Fibroblast of skin of right biceps (primary cell): Measurements from ENCODE around the gene RNF4.
A peak's percentile ranks its signal among the peaks of the same experiment; 100 is the strongest.
"Not testable (repeated sequence)": the region's sequence is repeated elsewhere in the genome, so short reads cannot be mapped to it uniquely, and the experiment has no call there.

Source experiments
- DNase-seq: peaks from one replicate; pipeline ENCODE4 v3.0.0-alpha.2; 2013

RNF4 gene

DNA sequence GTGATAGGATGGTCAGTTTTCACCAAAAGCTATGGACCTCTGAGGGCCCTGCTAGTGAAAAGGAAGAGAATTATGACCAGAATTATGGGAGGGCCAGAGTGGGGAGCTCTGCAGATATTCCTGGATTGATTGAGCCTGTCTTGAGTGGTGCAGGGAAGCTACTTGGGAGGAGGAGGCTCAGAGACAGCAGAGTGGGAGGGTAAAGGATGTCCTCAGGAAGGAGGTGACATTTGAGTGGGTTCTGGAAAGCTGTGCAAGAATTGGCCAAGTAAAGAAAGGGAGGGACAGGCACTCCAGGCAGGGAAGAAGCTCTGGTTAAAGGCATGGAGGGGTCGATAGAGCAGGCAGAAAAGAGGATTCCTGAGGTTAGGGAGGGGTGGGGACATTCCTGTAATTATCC, 24.1 kb downstream of the RNF4 start:
- no peak for DNase-seq

DNA sequence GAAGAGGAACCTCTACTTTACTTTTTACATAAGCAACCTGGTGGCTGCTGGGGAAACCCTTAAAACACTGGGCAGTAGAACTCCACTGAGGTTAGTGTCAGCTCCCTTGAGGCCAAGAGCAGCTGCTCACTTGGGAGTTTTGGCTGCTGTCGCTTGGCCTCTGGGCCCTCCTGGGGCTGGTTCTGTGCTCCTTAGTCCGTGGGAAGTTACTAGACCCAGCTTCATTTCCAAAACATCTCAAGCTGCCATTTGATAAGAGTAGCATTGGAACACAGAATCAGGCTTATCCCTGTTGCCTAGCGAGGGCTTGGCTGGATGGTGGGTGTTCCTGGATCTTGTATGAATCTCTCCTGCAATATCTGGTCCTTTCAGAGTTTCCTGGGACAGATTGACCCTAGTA, 26.1 kb downstream of the RNF4 start:
- no peak for DNase-seq

DNA sequence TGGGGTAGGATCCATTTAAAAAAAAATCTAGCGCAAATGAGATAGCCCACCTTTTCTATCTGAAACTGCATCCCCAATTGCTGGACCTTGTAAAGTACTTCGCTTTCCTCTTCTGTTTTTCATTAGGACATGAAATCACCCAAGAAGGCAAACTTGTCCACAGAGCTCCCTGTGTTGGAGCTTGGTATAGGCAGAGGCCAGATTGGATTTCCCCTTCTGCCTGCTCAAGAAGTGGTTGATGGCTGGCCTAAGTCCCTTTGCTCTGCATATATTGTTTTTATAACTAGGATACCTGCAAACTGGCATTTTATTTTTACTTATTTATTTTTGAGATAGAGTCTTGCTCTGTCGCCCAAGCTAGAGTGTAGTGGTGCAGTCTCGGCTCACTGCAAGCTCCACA, 28.4 kb downstream of the RNF4 start:
- no peak for DNase-seq

DNA sequence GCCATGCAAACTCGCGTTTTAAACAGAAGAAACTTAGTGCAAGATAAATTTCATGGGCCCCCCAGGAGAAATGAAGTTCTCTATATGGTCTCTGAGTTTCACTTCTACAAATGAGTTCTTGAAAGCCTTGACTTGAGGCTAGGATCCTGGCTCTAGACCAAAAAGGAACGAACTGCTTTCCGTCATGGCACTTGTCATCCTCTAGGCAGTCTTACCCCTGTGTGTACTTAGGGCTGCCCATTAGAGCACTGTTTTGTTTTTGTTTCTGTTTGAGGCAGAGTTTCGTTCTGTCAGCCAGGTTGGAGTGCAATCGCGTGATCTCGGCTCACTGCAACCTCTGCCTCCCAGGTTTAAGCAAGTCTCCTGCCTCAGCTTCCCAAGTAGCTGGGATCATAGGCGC, 29.0 kb downstream of the RNF4 start:
- DNase-seq = no peak

DNA sequence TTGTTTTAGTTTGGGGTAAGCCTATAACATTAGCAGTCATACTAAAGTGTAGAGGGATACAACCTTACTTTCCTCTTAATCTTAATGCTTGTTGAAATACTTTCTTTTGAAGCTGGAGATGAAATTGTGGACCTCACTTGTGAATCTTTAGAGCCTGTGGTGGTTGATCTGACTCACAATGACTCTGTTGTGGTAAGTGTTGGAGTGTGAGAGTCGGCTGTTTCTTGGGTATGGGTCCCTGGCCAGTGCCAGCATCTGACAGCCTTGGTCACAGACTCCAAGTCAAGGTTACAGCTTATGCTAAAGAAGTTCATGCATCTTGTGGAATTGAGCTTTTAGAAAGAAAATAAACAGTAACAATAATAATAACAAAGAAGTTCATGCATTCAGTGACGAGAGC, 31.6 kb downstream of the RNF4 start:
- DNase-seq = no peak

DNA sequence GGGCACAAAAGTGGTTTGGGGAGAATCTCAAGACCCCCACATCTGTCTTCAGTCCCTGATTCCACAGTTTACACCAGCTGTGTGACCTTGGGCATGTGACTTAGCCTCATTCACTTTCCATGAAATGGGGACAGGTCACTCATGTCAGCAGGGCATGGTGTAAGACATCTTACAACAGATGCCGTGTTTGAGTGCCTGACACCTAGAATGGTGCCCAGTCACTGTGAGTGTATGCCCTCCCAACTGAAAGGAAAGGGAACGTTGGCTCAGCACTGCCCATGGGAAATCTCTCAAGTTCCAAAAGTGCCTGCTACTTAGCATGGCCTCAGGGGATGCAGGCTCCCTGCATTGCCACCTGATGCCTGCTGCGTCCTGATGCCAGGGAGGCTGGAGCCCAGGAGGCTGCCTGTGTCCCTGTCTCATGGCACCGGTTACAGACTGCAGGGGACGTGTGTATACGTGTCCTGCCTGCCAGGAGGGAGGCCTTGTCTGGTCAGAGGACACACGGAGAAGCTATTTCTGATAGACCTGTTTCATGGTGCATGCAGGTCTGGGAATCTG, 32.2 kb downstream of the RNF4 start:
- DNase-seq = no peak

DNA sequence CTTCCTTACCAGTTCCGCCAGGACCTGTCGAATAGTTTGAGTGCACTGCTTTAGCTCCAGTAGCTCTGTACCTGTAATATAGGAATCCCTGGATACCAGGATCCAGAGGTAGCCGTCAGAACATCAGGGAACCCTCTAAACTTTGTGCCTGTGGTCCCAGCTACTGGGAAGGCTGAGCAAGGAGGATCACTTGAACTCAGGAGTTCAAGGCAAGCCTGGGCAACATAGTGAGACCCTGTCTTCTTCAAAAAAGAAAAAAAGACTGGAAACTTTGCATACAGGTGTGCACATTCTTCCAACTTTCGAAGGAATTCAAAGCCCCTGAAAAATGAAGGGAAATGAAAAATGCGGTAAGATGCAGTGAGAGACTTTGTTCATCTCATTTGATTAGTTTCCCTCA, 34.9 kb downstream of the RNF4 start:
- no peak for DNase-seq

DNA sequence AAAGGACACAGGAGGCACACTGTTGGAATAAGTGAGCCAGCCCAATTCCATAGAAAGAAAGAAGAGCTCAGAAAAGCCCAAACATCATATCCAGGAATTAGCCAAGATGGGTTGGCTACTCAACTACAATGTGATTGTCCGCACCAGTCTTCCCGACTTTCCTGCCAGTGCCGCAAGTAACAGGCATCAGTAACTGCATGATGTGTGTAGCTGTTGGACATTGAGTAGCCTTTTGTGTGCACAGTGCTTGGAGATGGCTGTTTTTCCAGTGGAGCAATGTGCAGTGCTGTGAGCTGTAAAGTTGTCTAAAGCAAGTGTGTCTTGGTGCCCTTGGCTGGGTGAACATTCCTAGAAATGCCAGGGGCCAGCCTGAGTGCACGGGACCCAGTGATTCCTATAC, 38.4 kb downstream of the RNF4 start:
- no peak for DNase-seq

DNA sequence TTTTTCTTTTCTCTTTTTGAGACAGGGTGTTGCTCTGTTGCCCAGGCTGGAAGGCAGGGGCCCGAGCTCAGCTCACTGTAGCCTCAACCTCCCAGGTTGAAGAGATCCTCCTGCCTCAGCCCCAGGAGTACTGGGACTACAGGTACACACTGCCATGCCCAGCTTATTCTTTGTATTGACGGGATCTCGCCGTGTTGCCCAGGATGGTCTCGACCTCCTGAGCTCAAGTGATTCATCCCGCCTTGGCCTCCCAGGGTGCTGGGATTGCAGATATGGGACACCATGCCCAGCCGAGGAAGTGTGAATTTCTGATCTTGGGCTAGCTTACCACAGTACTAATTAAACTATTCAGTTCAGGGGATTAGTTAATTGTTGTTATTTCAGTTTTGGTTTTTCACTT, 38.9 kb downstream of the RNF4 start:
- DNase-seq = no peak

DNA sequence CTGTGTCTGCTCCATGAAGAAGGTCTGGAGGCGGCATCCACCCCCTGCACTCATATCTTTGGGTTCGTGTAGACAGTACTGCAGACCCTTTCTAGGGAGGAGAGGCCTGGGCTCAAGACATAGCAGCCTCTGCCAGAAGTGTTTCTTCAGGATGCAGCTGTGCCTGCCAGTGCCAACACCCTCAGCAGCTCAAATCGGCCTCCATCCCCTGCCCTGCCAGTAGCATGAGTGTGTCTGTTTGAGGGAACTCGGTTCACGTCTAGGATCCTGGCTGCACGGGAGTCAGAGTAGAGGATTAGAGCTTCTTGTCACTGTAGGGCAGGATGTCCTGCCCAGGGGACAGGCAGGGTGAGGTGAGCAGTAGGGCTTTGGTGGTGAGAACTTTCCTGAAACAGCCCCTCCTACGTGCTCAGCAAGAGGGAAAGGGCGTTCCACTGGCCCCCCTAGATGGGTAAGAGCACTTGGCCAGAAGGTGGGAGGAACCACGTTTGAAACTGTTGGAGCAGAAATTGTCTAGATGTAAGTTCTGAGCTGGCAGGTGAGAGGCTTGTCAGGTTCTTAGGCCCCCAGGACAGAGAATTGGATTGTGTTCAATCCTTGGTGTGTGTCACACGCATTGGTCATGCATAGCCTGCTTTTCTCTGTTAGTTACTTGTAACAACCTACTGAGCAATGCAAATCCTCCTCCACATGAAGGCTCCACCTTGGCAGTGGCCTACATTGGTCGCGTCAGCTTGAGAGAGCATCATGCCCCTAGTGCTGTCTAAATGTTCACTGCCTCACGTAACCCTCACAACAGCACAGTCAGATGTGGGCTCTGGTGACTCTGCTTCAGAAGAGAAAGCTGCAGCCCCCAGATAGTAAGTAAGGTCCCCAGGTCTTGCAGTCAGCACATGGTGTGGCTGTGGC, 41.7 kb downstream of the RNF4 start:
- DNase-seq = no peak

DNA sequence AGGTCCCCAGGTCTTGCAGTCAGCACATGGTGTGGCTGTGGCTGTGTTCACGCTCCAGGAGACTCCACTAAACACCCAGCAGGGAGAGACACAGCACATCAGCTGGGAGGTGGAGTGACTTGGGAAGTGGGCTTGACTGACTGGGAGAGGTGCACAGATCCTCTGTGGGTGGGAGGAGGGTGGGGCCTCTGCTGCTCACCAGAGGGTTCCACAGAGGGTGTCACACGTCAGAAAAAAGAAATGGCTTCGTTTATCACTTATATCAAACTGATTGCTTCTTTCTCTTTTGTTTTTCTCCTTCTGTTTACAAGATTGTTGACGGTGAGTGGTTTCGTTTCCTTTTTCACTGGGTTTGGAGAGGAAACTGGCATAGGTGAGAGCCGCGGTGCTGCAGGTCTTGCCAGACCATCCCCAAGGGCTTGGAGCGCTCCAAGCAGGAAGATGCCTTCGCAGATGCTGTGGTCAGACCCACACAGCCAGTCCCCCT, 42.8 kb downstream of the RNF4 start:
- no peak for DNase-seq

DNA sequence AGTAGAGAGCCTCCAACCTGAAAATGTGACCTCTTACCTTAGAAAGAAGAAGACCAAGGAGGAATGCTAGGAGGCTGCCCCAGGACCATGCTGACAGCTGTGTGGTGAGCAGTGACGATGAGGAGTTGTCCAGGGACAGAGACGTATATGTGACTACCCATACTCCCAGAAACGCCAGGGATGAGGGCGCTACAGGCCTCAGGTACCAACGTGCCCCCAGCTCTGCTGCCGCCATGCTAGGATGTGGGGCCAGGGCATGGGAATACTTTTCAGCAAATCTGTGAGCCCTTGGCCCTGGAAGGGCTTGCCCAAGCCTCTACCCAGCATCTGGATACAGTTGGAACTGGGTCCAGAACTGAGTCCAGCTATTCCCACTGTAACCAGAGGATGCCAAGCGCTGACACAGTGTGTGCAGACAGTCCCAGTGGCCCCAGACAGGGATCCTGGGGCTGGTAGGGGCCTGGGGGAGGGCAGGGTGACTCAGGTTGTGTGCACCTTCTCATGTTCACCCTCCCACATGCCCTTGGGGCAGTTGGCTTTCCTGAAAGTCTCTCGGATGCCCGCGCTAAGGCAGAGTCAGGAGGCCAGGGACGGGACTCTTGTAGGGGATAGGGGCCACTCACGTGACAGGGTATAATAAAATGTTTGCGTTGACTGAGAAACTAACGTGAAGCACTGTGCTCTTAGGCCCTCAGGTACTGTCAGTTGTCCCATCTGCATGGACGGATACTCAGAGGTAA, 43.7 kb downstream of the RNF4 start:
- no peak for DNase-seq

DNA sequence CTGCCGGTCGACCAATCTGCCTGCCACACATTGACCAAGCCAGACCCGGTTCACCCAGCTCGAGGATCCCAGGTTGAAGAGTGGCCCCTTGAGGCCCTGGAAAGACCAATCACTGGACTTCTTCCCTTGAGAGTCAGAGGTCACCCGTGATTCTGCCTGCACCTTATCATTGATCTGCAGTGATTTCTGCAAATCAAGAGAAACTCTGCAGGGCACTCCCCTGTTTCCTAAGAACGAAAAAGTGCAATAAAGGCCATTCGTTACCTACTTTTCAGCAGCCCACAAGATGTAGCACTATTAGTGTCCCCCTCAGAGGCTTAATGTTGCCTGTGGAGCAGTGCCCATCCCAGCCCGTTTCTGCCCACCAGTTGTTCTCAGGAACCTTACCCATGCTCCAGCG, 45.3 kb downstream of the RNF4 start:
- DNase-seq = not testable (repeated sequence)

DNA sequence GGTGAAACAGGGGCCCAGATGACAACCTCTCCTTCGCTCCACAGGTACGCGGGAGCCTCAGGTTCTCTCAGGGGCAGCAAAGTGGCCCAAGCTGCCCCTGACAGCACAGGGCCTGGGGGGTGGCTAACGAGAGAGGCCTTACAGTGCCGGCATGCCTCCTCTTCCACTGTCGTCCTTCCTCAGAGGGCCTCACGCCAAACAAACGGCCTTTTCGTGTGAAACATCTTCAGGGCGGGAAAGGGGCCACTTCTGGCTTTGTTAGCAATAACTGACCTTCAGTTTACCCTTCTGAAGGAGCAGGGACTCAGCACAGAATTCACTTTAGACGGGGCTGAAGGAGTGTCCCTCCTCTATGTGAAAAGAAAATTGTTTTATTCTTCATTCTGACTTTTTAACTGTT, 46.0 kb downstream of the RNF4 start:
- DNase-seq = not testable (repeated sequence)

DNA sequence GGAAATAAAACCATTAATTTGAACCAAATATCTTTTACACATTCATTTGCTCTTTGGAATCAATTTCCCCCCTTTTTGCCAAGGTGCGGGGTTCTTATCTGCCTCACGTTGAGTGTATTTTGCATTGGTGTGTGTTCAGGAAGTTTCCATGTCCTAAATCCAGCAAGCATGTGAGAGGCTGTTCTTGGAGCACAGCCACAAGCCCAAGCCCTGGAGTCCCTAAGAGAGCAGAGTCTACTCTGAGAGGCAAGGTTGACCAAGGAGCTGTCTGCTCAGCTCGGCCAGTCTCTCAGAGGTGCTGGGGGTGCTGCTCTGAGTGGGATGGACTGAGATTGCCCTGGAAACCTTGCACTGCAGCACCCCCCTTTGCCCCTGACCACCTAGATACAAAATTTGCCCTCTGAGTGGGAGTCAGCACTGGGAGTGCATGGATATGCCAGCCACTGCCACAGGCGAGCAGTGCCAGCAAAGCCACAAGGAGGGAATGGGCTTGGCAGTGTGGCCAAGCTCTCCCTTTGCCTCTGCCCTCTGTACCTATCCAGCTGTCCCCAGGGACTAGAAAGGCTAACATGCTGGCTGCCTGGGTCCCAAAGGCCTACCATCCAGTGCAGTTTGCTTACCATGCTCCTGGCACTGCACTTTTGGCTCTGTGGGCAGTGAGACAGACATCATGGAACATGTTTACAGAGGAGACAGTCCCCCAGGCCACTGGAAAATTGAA, 47.1 kb downstream of the RNF4 start:
- DNase-seq = no peak

DNA sequence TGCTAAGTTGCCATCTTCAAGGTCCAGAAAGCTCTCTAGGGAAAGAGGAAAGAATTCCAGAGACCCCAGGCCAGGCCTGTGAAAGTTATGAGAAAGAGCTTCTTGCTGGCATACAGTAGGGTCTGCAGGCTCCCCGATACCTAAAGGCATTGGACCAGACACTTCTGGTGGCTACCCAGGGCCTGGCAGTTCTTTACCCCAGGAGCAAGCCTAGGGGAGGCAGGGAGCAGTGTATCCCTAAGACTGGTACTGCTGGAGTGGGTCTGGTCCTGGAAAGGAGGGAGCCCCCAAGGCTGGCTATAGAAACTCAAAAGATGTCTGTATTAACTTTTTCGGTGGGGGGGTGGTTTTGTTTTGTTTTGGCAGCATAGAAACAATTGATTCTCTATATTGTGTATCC, 47.7 kb downstream of the RNF4 start:
- no peak for DNase-seq

DNA sequence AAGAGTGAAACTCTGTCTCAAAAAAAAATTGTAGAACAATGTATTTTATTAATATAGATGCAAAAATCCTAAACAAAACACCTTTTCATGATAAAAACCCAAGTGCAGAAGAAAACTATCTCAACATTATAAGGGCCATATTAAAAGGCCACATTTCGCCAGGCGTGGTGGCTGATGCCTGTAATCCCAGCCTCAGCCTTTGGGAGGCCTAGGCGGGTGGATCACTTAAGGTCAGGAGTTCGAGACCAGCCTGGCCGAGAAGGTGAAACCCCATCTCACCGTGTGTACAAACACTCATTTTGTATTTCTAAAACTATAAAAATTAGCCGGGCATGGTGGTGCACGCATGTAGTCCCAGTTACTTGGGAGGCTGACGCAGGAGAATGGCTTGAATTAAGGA, 57.7 kb downstream of the RNF4 start:
- DNase-seq = no peak

DNA sequence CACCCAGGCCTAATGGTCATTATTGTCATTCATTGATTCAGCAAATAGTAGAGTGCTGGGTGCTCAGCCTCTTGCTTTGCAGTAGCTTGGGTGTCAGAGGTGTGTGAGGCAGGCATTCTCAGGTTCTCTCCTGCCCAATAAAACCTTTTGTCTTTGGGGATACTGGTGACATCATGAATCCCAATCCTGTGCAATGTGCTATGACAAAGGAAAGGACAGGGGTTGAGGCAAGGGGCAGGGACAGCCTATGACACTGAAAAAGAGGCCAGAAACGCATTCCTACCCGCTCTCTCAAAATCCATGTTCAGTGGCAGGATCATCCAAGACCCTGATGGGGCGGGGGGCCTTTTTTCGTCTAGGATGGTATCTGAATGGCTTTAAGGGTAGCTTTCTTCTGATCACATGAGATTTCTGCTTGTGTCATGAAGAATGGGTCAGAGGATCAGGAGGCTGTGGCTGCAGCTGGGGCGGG, 66.0 kb downstream of the RNF4 start:
- DNase-seq = peak; percentile 12

DNA sequence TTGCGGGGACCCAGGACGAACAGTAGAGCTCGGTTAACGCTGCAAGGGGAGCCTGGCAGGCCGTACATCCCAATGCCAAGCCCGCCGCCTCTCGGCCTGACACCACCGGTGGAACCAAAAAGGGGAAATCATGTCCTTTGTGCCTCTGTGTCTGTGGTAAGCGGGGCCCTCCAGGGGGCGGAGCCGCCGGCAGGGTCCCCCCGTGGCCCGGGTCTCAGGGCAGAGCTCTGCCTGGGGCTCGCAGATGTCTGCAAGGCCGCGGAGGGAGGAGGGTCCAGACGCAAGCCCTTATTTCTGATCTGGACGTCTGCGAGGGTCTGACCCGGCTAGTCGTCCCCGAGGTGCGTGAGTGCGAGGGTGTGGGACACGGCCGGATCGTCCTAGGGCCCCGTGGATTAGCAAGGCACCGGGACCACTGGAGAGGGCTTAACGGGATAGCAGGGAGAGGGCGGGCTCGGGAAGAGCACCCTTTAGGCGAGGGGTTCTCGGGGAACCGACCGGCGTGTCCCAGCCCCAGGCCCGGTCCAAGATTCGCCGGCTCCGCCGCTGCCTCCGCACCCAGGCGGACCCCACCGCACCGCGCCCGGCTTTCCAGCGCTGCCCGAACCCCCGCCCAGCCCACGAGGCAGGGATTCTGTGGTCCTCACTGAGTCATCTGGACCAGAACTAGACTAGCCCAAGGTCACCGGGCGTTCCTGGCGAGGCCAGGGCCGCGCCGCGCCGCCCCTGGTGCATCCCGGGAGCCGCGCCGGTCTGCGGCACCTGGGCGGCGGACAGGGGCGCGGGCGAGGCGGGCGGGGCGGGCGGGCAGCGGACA, 66.7 kb downstream of the RNF4 start:
- peak; percentile 48 for DNase-seq

DNA sequence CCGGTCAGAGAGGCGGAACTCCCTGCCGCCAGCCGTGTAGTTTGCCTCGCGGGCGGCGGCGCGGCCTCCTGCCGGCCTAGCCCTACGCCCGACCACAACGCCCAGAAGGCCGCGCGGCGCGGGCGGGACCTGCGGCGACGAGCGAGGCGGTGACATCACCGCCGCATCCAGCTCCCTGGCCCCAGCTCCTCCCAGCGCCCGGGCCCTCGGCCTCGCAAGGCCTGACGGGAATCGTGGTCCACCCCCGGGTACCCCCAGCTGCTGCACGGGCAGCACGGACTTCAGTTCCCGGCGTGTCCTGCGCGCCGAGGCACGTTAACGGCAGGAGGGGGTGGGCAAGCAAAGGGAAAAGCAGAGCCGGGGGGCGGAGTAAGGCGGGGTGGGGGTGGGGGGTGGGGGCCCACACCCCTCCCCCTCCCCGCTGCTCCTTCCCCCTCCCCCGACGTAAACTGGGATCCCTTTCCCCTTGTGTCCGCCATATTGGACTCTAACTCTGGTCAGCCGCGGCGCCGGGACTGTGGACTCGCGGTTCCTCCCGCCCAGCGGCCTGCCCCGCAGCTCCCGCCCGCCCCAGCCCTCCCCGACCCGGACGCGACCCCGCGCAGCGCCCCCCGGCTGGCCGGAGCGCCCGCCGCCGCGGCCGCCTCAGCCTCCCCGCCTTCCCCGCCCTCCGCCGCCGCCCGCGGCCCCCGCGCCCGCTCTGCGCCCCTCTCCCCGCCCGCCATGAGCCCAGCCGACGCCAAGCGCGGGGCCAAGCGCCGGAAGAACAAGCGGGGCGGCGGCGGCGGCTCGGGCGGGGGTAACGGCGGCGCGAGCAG, 67.5 kb downstream of the RNF4 start, which contains the start of gene FAM193A:
Gene FAM193A (plus strand): TSS at position 455 of the 818 bp plus-strand sequence. CDS start 269 bp downstream, at position 724.
- DNase-seq = peak; percentile 100
